ENCODE data around the gene RIPPLY3. TPM values are rescaled to one million over a fixed set of nuclear protein-coding genes. Genes with fewer than 3 reads are reported as not detected.
"Not testable (repeated sequence)": the region's sequence is repeated elsewhere in the genome, so short reads cannot be mapped to it uniquely, and the experiment has no call there.

The RIPPLY3 gene
- total RNA-seq, 1 donor = not detected

GRCh38 chr21:37032293-37032692 lies 25.8 kb downstream of the RIPPLY3 start:
- no peaks in the 10 kb centered on the region for H3K4me1 ChIP-seq (ENCODE audit: insufficient read depth, low read length)
- H3K9me3 ChIP-seq (ENCODE audit: low read depth, low read length) = no peaks in the 10 kb centered on the region
- no peaks in the 10 kb centered on the region for H3K27me3 ChIP-seq (ENCODE audit: insufficient read depth, low read length)
- H3K4me3 ChIP-seq (ENCODE audit: low read length) = no peak overlapping the region

GRCh38 chr21:37032877-37033471 lies 26.5 kb downstream of the RIPPLY3 start:
- Histone ChIP-seq H3K9me3 (ENCODE audit: low read depth, low read length) (no peaks in the 10 kb centered on the region), H3K4me3 (ENCODE audit: low read length) (no peak overlapping the region), H3K27me3 (ENCODE audit: insufficient read depth, low read length) (no peaks in the 10 kb centered on the region), H3K4me1 (ENCODE audit: insufficient read depth, low read length) (no peaks in the 10 kb centered on the region)

- H3K9me3 ChIP-seq (ENCODE audit: low read depth, low read length); H3K4me3 ChIP-seq (ENCODE audit: low read length); H3K27me3 ChIP-seq (ENCODE audit: insufficient read depth, low read length); H3K4me1 ChIP-seq (ENCODE audit: insufficient read depth, low read length): not testable (repeated sequence)
Measured at GRCh38 chr21:37034394-37034793, 27.9 kb downstream of the RIPPLY3 start.

- H3K9me3 ChIP-seq (ENCODE audit: low read depth, low read length) = no peaks in the 10 kb centered on the region
- H3K4me3 ChIP-seq (ENCODE audit: low read length) = no peak overlapping the region
- no peaks in the 10 kb centered on the region for H3K4me1 ChIP-seq (ENCODE audit: insufficient read depth, low read length)
- H3K27me3 ChIP-seq (ENCODE audit: insufficient read depth, low read length) = no peaks in the 10 kb centered on the region
Measured at GRCh38 chr21:37036177-37036576, 29.7 kb downstream of the RIPPLY3 start.

- Histone ChIP-seq H3K27me3 (ENCODE audit: insufficient read depth, low read length) (no peaks in the 10 kb centered on the region), H3K4me1 (ENCODE audit: insufficient read depth, low read length) (peaks cover 1% of the 10 kb centered on the region), H3K9me3 (ENCODE audit: low read depth, low read length) (no peaks in the 10 kb centered on the region), H3K4me3 (ENCODE audit: low read length) (no peak overlapping the region)
Measured at GRCh38 chr21:37039411-37040075, 33.0 kb downstream of the RIPPLY3 start.

- Histone ChIP-seq H3K4me3 (ENCODE audit: low read length) (no peak overlapping the region), H3K9me3 (ENCODE audit: low read depth, low read length) (no peaks in the 10 kb centered on the region), H3K4me1 (ENCODE audit: insufficient read depth, low read length) (peaks cover 8% of the 10 kb centered on the region), H3K27me3 (ENCODE audit: insufficient read depth, low read length) (no peaks in the 10 kb centered on the region)
Measured at GRCh38 chr21:37040212-37040611, 33.7 kb downstream of the RIPPLY3 start.

- Histone ChIP-seq H3K27me3 (ENCODE audit: insufficient read depth, low read length) (no peaks in the 10 kb centered on the region), H3K4me3 (ENCODE audit: low read length) (no peak overlapping the region), H3K9me3 (ENCODE audit: low read depth, low read length) (no peaks in the 10 kb centered on the region), H3K4me1 (ENCODE audit: insufficient read depth, low read length) (peaks cover 11% of the 10 kb centered on the region)
Measured at GRCh38 chr21:37041706-37042271, 35.3 kb downstream of the RIPPLY3 start.

- H3K4me1 ChIP-seq (ENCODE audit: insufficient read depth, low read length) = peaks cover 11% of the 10 kb centered on the region
- no peaks in the 10 kb centered on the region for H3K27me3 ChIP-seq (ENCODE audit: insufficient read depth, low read length)
- H3K9me3 ChIP-seq (ENCODE audit: low read depth, low read length) = no peaks in the 10 kb centered on the region
- no peak overlapping the region for H3K4me3 ChIP-seq (ENCODE audit: low read length)
Measured at GRCh38 chr21:37043818-37044217, 37.3 kb downstream of the RIPPLY3 start.

GRCh38 chr21:37044643-37045042 lies 38.1 kb downstream of the RIPPLY3 start:
- Histone ChIP-seq H3K27me3 (ENCODE audit: insufficient read depth, low read length) (no peaks in the 10 kb centered on the region), H3K4me1 (ENCODE audit: insufficient read depth, low read length) (peaks cover 11% of the 10 kb centered on the region), H3K9me3 (ENCODE audit: low read depth, low read length) (no peaks in the 10 kb centered on the region), H3K4me3 (ENCODE audit: low read length) (no peak overlapping the region)

GRCh38 chr21:37045149-37045548 lies 38.6 kb downstream of the RIPPLY3 start:
- Histone ChIP-seq H3K27me3 (ENCODE audit: insufficient read depth, low read length) (no peaks in the 10 kb centered on the region), H3K4me3 (ENCODE audit: low read length) (no peak overlapping the region), H3K9me3 (ENCODE audit: low read depth, low read length) (no peaks in the 10 kb centered on the region), H3K4me1 (ENCODE audit: insufficient read depth, low read length) (peaks cover 11% of the 10 kb centered on the region)

- no peaks in the 10 kb centered on the region for H3K9me3 ChIP-seq (ENCODE audit: low read depth, low read length)
- peaks cover 11% of the 10 kb centered on the region for H3K4me1 ChIP-seq (ENCODE audit: insufficient read depth, low read length)
- H3K27me3 ChIP-seq (ENCODE audit: insufficient read depth, low read length) = no peaks in the 10 kb centered on the region
- no peak overlapping the region for H3K4me3 ChIP-seq (ENCODE audit: low read length)
Measured at GRCh38 chr21:37045556-37045955, 39.1 kb downstream of the RIPPLY3 start.

GRCh38 chr21:37047079-37047478 lies 40.6 kb downstream of the RIPPLY3 start:
- H3K4me3 ChIP-seq (ENCODE audit: low read length) = no peak overlapping the region
- no peaks in the 10 kb centered on the region for H3K27me3 ChIP-seq (ENCODE audit: insufficient read depth, low read length)
- peaks cover 11% of the 10 kb centered on the region for H3K4me1 ChIP-seq (ENCODE audit: insufficient read depth, low read length)
- H3K9me3 ChIP-seq (ENCODE audit: low read depth, low read length) = no peaks in the 10 kb centered on the region

- H3K27me3 ChIP-seq (ENCODE audit: insufficient read depth, low read length); H3K9me3 ChIP-seq (ENCODE audit: low read depth, low read length); H3K4me3 ChIP-seq (ENCODE audit: low read length); H3K4me1 ChIP-seq (ENCODE audit: insufficient read depth, low read length): not testable (repeated sequence)
Measured at GRCh38 chr21:37049741-37050140, 43.2 kb downstream of the RIPPLY3 start.

GRCh38 chr21:37055271-37055855 lies 48.9 kb downstream of the RIPPLY3 start:
- H3K4me3 ChIP-seq (ENCODE audit: low read length) = no peak overlapping the region
- H3K27me3 ChIP-seq (ENCODE audit: insufficient read depth, low read length) = no peaks in the 10 kb centered on the region
- H3K4me1 ChIP-seq (ENCODE audit: insufficient read depth, low read length) = no peaks in the 10 kb centered on the region
- H3K9me3 ChIP-seq (ENCODE audit: low read depth, low read length) = no peaks in the 10 kb centered on the region

- H3K4me3 ChIP-seq (ENCODE audit: low read length) = no peak overlapping the region
- H3K9me3 ChIP-seq (ENCODE audit: low read depth, low read length) = no peaks in the 10 kb centered on the region
- no peaks in the 10 kb centered on the region for H3K4me1 ChIP-seq (ENCODE audit: insufficient read depth, low read length)
- no peaks in the 10 kb centered on the region for H3K27me3 ChIP-seq (ENCODE audit: insufficient read depth, low read length)
Measured at GRCh38 chr21:37057614-37058013, 51.1 kb downstream of the RIPPLY3 start.
